HFF-Myc (cell line): ENCODE data around the gene TRPM5.

Source experiments
- DNase-seq: peaks from one replicate; pipeline ENCODE4 v3.0.0-alpha.2; 2011; ENCODE audit warnings: low read depth; ENCODE audit errors: extremely low read depth
- H3K4me3 ChIP-seq: replicated peaks from 2 replicates; pipeline ENCODE4 v1.5.1; 2011; ENCODE audit warnings: low read depth, mild to moderate bottlenecking, control low read depth, low read length
- TF ChIP-seq, protein P1 (sequence below): IDR thresholded peaks from 2 replicates; pipeline ENCODE4 v1.5.1; 2012; ENCODE audit warnings: mild to moderate bottlenecking, low read depth, low read length, control low read depth; ENCODE audit errors: missing control alignments

The TRPM5 gene

DNA sequence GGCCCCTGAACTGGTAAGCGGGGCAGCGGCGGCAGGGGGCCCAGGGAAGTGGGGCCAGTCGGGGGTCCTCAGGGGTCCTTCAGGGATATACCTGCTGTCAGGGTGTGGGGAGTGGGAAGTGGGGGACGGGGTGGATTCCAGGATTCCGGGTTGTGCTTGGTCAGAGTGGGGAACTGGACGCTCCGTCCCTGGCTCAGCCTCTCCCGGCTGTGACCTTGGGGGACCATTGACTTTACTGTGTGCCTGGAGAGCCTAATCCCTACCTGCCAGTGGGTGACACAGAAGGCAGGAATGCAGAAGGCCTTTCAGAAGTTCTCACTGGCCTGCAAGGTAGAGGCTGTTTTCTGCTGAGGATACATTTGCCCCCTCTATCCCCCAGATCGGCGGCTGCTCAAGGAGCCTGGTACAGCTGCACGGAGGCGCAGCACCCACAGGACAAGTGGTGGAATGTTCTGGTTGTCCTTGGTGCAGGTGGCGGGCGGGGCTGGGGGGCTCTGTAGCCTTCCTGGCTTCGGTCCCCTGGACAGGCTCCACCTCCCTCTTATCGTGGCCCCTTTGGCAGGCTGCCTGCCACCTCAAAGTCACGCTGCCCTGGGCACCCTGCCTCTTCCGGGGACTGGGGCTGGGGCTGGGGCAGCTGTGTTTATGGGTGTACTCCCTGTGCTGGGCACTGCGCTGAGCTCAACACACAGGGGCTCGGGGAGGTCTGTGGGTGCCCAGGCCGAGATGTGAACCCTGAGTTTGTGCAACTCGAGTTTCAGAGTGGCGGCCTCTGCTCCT is 18.9 kb upstream of the TRPM5 start:
- H3K4me3 ChIP-seq = no peak overlapping the region
- DNase-seq = no peak
- TF ChIP-seq, protein P1, sequence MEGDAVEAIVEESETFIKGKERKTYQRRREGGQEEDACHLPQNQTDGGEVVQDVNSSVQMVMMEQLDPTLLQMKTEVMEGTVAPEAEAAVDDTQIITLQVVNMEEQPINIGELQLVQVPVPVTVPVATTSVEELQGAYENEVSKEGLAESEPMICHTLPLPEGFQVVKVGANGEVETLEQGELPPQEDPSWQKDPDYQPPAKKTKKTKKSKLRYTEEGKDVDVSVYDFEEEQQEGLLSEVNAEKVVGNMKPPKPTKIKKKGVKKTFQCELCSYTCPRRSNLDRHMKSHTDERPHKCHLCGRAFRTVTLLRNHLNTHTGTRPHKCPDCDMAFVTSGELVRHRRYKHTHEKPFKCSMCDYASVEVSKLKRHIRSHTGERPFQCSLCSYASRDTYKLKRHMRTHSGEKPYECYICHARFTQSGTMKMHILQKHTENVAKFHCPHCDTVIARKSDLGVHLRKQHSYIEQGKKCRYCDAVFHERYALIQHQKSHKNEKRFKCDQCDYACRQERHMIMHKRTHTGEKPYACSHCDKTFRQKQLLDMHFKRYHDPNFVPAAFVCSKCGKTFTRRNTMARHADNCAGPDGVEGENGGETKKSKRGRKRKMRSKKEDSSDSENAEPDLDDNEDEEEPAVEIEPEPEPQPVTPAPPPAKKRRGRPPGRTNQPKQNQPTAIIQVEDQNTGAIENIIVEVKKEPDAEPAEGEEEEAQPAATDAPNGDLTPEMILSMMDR = no peak

DNA sequence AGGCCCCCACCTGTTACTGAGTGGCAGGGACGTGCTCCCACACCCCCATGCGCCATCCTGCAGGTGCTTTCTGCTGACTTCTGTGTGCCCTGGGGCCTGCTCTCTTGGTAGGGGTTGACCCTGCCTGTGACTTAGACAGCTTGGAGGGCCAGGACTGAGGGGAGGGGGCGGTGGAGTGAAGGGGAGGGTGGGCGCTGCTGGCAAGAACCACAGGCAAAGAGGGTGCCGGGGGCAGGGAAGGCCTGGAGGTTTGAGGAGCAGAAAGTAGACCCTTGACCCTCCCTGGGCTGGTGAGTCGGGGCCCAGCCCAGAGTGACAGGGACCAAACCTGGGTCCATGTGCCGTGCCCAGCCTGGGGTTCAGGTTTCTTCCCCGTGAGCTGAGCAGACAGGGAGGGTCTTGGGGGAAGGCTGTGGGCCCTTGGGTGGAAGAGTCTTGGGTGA is 18.2 kb upstream of the TRPM5 start:
- no peak for DNase-seq
- H3K4me3 ChIP-seq = no peak overlapping the region
- TF ChIP-seq, protein P1 = no peak

DNA sequence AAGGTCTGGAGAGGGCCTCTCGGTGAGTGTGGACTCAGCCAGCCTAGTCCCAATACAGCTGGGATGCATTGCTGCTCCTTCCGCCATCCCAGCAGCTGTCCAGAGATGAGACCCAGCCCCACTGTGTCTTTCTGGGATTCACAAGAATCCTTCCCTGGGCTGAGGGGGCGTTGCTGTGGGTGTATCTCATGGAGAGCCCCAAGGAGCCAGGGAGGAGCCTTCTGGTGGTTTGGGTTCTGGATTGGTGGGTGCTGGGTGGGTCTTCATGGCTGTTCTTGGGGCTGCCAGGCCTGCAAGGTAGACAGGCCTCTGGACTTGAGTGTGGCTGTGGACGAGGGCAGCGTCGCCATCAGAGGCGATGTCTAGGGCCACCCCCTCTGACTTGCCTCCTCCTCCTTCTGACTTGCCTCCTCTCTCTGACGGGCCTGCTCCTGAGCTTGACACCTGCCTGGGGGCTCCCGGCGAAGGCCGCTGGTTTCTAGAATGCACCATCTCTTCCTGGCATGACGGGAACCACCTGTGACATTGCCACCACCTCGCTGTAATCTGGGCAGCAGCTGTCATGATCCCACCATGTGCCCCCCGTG is 17.7 kb upstream of the TRPM5 start:
- DNase-seq = no peak
- TF ChIP-seq, protein P1 = no peak
- no peak overlapping the region for H3K4me3 ChIP-seq

DNA sequence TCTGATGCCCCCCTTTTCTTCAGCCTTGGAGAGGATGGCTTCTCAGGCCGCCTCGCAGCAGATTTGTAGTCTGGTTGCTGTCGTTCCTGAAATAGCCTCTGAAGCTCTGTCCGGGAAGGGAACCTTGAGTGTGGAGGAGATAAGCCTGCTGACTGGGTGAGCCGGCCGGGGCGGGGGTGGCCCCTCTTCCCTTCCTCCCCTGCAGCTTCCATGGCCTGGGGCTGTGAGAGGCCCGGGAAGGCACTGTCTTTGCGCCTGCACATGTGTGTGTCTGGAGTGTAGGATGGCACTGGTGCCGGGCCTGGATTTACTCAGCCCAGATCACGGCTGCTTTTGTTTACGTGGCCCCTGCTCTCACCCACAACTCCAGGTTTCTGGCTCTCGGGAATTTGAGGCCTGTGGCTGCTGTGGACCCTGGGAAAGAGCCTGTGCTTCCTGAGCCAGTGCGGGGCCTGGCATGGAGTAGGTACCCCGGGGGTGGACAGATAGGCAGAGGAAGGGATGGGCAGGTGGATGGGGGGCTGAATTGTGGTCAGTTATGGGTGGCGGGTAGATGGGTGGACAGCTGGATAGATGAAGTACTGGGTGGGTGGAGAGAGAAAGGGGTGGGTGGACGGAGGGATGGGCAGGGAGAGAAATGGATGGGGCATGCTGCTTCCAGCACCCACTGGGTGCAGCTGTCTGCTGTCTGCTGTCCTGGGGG is 17.1 kb upstream of the TRPM5 start:
- TF ChIP-seq, protein P1 = no peak
- no peak overlapping the region for H3K4me3 ChIP-seq
- no peak for DNase-seq

DNA sequence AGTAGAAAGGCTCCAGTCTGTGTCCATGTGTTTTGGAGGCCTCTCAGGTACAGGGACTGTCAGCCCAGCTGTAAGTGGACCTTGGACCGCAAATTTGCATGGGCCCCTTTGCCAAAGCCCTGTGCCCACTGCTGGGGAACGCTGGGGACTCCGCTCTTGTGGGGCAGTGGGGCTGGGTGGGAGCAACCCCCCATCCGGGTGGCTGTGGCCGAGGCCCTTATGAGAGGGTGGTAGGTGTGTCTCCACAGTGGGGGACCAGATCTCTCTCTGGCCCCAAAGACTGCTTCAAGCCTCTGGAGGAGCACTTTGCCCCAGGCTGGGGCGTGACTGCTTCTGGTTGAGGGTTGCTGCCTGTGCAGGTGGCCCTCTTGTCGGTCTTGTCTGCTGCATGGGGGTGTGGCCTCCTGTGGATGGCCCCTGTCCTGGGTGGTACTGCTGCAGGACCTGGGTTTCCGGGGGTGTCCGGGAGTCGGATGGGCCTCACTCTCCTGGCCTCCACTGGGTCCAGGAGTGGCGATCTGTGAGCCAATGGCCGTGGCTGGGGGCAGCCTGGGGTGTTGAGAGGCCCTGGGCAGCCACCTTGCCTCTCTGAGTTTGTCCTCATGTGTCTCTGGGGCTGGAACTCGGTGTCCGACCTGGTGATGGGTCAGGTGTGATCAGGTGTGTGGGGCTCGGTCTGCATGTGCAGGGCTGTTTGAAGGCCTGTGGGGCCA is 16.4 kb upstream of the TRPM5 start:
- H3K4me3 ChIP-seq = no peak overlapping the region
- DNase-seq = no peak
- TF ChIP-seq, protein P1 = no peak

DNA sequence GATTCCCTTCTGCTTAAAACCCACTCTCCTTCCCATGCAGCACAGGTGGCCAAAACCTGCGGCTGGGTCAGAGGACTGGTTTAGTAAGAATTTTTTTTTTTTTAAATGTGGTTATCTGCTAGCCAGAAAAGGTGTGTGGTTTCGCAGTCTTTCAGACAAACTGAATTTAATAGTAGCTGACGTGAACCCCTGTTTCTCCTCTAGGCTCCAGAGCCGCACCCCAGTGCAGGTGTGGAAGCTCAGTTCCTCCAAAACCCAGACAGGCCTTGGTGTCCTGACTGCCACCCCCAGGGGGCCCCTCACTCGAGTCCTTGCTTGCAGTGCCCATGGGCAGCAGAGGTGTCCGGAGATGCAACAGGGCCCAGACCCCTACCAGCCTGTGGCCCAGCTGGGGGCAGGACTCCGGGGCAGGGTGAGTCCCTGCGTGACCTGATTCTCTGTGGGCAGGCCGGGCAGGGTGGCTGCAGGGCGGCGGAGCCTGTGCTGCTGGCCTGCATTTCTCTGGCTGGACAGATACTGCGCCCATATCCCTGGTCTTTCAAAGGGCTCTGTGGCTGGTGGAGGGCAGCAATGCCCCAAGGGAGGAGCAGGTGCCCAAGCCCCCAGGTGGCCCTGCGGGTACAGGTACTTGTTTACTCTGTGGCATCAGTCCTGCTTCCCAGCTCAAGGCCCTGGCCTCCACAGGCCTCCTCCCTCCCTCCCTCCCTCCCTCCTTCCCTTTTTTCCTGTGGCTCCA is 15.7 kb upstream of the TRPM5 start:
- TF ChIP-seq, protein P1 = no peak
- DNase-seq = no peak

More for the DNA sequence above, 15.7 kb upstream of the TRPM5 start:
- no peak overlapping the region for H3K4me3 ChIP-seq
